Superior temporal gyrus (tissue), 1 donor: ENCODE measurements around the gene OCEL1.
"Not testable (repeated sequence)": the region's sequence is repeated elsewhere in the genome, so short reads cannot be mapped to it uniquely, and the experiment has no call there.

Experiments
- DNase-seq: peaks from one replicate; pipeline ENCODE4 v3.0.0-alpha.2; 2016; ENCODE audit errors: extremely low spot score

The OCEL1 gene, protein sequence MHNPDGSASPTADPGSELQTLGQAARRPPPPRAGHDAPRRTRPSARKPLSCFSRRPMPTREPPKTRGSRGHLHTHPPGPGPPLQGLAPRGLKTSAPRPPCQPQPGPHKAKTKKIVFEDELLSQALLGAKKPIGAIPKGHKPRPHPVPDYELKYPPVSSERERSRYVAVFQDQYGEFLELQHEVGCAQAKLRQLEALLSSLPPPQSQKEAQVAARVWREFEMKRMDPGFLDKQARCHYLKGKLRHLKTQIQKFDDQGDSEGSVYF

DNA sequence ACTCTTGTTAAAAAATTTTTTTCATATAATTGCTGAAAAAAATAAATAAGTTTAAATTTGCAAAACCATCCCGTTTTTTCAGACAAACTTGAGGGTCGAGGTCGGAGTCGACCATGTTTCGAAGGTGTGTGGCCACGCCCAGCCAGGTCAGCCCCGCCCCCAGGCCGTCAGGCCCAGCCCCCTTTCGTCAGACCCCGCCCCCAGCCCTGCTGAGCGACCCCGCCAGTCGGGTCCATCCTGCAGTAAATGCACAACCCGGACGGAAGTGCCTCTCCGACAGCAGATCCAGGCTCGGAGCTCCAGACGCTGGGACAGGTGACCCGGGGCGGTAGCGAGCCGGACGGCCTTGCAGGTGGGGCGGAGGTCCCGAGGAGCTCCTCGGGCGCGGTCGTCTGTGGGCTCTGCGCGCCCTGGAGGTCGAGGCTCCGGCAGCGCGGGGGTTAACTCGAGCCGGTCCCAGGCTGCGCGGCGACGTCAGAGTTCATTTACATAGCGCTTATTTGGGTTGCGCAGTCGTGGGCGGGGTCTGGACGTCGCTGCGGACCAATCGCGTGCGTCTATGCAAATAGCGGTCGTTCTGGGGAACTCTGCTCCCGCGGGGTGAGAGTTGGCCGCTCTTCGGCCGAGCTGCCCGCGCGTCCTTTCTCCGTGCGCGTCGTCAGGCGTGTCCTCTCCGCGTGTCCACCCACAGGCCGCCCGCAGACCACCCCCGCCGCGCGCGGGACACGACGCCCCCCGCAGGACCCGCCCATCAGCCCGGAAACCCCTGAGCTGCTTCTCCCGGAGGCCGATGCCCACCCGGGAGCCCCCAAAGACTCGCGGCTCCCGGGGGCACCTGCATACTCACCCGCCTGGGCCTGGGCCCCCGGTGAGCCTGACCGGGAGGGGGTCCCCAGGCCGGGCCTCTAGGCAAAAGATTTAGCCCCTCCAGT, at the start of gene OCEL1:
Gene OCEL1, plus strand, starts transcription at position 225 of the 932 bp plus-strand sequence. Its CDS starts 22 bp downstream, at position 247.
- DNase-seq = peak; percentile 99

DNA sequence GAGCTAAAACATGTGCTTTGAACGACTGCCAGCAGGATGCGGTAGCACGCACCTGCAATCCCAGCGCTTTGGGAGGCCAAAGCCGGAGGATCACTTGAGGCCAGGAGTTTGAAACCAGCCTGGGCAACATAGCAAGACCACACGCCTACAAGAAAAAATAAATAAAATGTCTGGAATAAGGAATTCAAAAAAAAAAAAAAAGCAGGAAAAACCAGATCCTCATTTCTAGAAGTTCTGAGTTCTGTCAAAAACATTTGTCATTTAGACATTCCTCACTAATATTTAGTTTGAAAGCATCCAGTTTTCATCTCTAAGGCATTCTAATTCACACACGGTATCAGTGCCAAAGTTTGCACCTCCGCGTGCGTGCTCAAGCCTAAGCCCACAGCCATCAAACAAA, 47.7 kb upstream of the OCEL1 start:
- no peak for DNase-seq

DNA sequence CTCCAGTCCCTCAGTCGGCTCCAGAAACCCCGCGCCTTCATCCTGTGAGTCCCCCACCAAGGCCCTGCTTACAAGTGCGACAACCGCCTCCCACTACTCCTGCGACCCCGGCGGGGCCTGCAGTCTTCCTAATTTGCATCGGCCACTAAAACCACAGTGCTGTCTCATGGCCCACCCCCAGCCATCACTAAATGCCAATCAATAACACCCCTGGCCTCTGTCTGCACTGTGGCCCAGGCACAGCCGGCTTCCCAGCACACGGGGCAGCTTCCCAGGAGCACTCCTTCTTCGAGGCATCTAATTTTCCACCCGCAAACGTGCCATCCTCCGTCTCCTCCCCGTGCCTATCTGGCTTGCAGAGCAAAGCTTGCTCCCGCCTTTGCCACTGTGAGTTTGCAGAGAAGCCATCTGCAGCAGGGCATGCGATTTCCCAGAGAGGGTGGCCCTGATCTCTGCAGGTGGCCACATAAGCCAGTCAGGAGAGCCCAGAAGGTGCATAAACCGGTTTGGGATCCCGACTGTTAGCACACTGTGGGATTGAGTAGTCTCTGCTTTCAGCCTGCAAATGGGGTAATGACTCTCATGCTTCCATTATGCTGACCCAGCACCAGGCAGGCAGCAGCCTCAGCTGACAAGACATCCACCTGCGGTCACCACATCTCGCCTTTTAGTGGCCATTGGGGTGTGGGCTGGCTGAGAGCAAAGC, 44.9 kb upstream of the OCEL1 start:
- DNase-seq = no peak

DNA sequence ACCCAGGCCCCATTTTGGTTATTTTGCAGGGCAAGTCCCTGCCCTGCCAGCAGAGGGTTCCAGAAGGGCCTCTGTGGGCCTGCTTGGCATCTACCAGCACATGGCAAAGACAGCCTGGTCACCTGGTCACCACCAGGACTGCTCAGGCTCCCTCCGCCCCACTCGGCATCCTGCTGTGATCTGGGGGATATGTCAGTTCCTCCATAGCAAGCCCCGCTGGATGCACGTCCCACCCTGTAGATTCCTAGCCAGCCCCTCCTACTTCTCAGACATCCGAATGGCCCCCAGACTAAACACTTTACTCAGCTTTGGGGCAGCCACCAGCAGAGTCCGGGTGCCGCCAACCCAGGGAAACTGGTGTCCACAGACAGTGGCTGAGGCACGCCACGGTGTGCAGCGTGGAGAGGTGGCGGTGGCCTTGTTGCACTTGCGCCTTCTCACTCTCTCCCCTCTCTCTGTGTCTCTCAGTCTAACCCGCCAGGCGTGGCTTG, 42.7 kb upstream of the OCEL1 start:
- no peak for DNase-seq

DNA sequence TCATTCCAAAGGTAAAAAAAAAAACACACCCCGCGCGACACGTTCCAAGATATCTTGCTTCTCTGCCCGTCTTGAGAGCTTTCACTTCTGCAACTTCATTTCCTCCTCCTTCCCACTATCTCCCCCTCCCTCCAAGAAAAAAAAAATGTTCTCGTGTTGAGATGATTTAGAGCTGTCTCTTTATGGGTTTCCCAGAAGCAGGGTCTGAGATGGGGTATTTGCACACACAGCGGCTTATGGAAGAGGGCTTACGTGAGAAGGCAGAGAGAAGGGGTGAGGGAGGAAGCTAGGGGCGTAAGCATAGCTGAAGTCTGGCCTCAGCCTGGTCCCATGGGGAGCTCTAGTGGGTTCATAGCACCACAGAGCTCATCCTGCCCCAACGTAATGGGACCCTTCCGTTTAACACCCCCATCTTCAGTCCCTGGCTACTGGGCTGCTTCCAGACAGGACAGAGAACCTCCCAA, 42.1 kb upstream of the OCEL1 start:
- DNase-seq = no peak

DNA sequence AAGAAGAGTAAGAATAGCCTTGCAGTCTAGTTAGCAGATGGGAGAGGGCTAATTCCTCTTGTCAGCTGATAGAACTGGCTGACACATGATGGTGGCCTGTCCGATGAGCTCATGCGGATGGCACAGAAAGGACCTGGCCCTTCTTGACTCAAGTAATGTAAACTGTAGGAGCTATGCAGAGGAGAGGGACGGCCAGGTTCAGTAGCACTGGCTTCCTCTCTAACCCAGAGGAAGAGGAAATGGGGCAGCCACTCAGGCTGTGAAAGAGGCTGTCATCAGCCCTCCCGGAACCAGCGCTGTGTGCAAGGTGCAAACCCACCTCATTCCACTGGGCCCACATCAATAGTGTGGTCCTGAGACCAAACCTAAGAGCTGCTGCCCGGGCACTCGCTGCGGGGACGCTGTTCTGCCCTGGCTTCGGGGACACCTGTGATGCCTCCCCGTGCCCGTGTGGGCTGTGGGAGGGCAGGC, 41.6 kb upstream of the OCEL1 start:
- peak; percentile 4 for DNase-seq

DNA sequence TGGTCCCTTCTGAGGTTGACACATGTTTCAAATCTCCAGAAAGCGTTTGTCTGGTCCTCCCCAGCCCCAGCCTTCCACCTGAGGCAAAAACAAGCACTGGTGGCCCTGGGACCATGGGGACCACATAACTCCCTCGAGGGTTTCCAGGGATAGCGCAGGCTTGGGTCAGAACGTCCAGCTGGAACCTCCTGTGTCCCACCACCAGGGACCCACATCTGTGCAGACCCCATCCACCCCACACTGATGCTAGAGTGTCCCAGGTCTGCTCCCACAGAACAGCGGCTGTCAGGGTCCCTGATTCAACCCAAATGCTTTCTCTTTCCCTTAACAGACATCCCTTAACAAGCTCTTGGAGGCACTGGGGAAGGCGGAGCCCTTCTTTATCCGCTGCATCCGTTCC, 40.4 kb upstream of the OCEL1 start:
- DNase-seq = no peak

DNA sequence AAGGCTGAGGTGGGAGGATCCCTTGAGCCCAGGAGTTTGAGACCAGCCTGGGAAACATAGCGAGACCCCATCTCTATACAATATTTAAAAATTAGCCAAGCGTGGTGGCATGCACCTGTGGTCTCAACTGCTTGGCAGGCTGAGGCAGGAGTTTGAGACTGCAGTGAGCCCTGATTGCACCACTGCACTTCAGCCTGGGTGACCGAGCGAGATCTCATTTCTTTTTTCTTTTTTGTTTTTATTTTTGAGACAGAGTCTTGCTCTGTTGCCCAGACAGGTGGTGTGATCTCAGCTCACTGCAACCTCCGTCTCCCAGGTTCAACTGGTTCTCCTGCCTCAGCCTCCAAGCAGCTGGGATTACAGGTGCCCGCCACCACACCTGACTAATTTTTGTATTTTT, 34.3 kb upstream of the OCEL1 start:
- not testable (repeated sequence) for DNase-seq

DNA sequence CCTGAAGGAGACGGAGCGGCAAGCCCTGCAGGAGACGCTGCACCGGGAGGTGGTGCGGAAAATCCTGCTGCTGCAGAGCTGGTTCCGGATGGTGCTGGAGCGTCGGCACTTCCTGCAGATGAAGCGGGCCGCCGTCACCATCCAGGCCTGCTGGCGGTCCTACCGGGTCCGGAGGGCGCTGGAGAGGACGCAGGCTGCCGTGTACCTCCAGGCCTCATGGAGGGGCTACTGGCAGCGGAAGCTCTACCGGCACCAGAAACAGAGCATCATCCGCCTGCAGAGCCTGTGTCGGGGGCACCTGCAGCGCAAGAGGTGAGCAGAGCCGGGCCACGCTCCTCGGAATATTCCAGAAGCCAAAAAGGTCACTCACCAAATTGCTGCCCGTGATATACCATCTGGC, 33.3 kb upstream of the OCEL1 start:
- no peak for DNase-seq

DNA sequence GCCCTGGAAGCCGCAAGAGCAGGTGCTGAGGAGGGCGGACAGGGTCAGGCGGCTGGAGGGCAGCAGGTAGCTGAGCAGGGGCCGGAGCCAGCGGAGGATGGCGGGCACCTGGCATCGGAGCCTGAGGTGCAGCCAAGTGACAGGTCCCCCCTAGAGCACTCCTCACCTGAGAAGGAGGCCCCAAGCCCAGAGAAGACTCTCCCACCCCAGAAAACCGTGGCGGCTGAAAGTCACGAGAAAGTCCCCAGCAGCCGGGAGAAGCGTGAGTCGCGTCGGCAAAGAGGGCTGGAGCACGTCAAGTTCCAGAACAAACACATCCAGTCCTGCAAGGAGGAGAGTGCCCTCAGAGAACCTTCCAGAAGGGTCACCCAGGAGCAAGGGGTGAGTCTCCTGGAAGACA, 31.4 kb upstream of the OCEL1 start:
- DNase-seq = no peak

DNA sequence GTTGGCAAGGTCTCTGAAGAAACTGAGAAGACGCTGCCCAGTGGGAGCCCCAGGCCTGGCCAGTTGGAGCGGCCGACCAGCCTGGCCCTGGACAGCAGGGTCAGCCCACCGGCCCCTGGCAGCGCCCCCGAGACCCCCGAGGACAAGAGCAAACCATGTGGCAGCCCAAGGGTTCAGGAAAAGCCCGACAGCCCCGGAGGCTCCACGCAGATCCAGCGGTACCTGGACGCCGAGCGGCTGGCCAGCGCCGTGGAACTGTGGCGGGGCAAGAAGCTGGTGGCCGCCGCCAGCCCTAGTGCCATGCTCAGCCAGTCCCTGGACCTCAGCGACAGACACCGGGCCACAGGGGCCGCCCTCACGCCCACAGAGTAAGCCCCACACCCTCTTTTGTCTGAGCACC, 30.9 kb upstream of the OCEL1 start:
- no peak for DNase-seq

DNA sequence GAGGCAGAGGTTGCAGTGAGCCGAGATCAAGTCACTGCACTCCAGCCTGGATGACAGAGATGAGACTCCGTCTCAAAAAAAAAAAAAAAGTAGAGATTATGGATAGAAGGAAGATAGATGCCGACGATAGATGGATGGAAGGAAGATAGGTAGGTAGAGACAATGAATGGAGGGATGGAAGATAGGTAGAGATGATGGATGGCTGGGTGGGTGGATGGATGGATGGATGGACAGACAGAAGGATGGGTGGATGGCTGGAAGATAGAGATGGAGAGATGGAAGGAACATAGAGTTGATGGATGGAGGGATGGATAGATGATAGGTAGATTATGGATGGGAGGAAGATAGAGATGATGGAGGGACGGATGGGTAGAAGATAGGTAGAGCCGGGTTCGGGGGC, 29.4 kb upstream of the OCEL1 start:
- DNase-seq = no peak

DNA sequence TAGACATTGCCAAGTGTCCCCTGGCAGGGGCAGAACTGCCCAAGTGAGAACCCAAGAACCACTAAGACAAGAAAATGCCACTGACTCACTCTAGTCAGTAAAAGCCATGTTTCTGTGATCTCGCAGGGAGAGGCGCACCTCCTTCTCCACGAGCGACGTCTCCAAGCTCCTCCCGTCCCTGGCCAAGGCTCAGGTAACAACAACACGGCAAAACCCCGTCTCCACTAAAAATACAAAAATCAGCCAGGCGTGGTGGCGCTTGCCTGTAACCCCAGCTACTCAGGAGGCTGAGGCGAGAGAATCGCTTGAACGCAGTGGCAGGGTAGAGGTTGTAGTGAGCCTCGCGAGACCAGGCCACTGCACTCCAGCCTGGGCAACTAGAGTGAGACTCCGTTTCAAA, 28.4 kb upstream of the OCEL1 start:
- DNase-seq = no peak

DNA sequence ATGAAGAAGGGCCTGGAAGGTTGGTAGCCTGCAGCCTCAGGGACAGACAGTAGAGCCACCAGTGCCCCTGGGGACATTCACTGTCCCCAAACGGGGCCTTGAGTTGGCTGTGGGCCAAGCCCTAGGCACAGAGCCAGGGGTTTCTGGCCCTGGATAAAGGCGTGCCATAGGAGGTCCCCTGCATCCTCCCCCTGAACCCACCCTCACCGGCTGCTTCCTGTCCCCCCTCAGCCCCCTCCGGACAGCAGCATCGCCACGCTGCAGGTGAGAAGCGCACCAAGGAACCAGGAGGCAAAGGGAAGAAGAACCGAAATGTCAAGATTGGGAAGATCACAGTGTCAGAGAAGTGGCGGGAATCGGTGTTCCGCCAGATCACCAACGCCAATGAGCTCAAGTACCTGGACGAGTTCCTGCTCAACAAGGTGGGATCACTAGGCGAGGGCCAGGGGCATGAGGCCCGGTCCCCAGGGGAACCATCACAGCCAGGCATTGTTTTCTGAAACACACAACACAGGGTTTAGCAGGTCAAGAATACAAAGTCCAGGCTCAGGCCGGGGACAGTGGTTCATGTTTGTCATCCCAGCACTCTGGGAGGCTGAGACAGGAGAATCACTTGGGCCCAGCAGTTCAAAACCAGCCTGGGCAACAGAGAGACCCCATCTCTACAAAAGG, 25.5 kb upstream of the OCEL1 start:
- DNase-seq = no peak

DNA sequence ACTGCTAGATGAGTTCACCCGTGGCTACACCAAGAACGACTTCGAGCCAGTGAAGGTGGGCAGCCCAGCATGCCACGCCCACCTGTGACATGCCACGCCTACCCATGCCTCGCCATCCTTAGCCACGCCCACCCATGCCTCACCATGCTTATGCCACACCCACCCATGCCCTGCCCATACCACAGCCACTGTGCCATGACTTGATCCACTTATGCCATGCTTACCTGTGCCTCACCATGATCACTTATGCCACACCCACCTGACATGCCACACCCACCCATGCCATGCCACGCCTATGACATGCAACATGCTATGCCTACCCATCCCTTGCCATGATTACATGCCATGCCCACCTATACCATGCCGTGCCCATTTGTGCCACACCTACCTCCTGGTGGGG, 23.8 kb upstream of the OCEL1 start:
- DNase-seq = no peak

DNA sequence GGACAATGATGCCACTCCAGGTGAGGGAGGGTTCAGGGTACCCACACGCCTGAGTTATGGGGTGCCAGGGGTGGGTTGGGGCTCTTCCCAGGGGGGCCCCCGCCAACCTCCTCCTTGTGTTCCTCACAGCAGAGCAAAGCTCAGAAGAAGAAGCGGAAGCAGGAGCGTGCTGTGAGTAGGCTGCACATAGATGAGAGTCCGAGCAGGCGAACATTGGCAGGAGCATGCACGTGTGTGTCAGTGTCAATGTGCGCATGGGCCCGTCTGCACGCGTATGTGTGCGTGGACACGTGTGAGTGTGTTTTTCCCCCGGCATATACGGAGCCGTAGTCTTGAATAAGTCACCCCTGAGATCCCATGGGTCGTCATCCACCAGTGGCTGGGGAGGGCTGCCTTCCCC, 23.3 kb upstream of the OCEL1 start:
- DNase-seq = no peak

DNA sequence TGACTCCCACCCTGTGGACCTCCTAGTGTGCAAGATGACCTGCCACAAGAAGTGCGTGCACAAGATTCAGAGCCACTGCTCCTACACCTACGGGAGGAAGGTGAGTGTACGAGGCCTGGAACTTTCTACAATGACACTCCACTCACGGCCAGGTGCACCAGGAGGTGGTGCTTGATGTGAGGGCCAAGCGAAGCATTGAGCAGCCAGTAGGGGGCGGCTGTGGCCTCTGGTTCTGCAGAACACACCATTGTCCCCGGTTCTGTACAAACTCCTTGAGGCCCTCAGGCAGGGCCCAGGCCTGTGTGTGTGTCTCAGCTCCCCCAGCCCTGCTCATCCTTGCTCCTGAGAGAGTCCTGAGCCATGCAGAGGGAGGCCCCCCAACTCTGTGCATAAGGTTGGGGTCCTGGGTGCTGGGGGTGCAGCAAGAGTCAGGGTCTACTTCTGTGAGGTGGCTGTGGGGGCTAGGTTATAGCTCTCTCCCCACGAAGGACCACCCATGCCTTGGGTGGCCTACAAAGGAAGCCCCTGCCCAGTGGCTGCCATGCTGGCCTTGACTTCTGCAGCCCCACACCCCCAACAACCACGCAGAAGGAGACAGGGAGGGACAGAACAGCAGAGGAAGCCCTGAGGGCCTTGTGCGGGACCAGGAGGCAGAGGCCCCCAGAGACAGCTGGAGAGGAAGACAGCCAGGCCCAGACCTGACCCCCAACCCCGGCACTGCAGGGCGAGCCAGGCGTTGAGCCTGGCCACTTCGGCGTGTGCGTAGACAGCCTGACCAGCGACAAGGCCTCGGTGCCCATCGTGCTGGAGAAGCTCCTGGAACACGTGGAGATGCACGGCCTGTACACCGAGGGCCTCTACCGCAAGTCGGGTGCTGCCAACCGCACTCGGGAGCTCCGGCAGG, 20.5 kb upstream of the OCEL1 start:
- peak; percentile 54 for DNase-seq

DNA sequence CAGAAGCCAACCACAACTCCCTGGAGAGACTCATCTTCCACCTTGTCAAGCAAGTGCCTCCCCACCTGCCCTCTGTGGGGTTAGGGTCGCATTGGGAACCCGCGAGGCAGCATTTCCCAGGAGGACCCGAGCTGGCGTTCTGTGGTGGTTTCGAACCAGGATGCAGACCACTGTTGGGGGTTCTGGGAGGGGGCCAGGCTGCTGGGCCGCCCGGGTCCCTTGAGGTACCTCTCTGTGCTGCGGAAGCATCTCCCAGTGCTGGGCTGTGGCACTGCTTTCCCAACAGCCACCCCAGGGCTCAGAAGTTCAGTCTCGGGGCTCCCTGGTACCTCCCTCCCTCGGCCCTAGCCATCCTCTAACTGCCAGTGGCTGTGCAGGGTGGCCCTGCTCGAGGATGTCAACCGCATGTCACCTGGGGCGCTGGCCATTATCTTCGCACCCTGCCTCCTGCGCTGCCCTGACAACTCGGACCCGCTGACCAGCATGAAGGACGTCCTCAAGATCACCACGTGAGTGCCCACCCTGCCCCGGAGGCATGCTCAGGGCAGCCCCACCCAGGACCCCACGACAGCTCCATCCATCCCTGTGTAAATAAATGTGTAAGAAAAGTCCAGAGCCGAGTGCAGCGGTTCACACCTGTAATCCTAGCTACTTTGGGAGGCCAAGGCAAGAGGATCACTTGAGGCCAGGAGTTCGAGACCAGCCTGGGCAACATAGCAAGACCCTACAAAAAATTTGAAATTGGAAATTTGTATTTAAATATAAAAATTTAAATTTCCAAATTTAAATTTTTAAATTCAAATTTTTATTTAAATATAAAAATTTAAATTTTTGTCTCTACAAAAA, 19.1 kb upstream of the OCEL1 start:
- no peak for DNase-seq
